Ovary (tissue), 3 donors: ENCODE data around the gene RASGRP3.

ENCODE experiments used
- CTCF ChIP-seq, 3 donors: fragments of 450-650 bp in 2 of 3; fragments of 200-600 bp in 1 of 3; IDR thresholded peaks; one replicate each; pipeline versions ENCODE4 v1.5.1 to v1.8.0; 2016 to 2022; ENCODE audit warnings: antibody characterized with exemption in 3 of 3, mild to moderate bottlenecking in 1 of 3
- EP300 ChIP-seq: sonication (generic); formaldehyde crosslinking; IDR thresholded peaks from one replicate; pipeline ENCODE4 v1.6.1; 2017; ENCODE audit warnings: antibody characterized with exemption
- POLR2A ChIP-seq: fragments of 450-650 bp; IDR thresholded peaks from one replicate; pipeline ENCODE4 v1.6.1; 2017; ENCODE audit warnings: antibody characterized with exemption, mild to moderate bottlenecking, moderate library complexity
- donor health status: DM: no; HTN: no; CAD: no.

DNA sequence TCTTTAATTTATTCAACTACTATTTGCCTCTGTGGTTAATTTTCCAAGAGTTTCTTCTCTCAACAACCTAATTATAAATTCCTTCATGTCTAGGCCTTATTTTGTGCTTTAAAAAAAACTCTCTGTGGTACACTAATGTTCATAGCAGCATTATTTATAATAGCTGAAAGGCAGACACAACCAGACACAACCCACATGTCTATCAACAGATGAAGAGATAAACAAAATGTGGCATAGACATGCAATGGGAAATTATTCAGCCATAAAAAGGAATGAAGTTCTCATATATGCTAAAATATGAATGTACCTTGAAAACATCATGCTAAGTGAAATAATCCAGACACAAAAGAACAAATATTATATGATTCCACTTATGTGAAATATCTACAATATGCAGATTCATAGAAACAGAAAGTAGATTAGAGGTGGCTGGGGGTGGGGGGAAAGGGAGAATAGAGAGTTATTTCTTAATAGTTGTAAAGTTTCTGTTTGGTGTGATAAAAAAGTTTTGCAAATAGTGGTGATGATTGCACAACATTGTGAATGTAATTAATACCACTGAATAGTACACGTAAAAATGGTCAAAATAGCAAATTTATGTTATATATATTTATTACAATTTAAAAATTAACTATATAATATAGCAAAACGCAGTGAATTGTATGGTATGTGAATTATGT lies 28.1 kb upstream of the RASGRP3 start:
- TF ChIP-seq CTCF (IDR thresholded peaks at IDR 0.05) (no peak), POLR2A (no peak), EP300 (no peak)
